OCI-LY7 (cell line): ENCODE data around the gene SNX9. TPM values are rescaled to one million over a fixed set of nuclear protein-coding genes. Genes with fewer than 3 reads are reported as not detected.

Source experiments
- BruUV-seq: library from RNA; stranded (reverse); fragments of 400-500 nt; replicated peaks from 2 replicates; lab custom pipeline; 2021; lab: Mats Ljungman, UMichigan
- CTCF ChIA-PET: fragments of 300-600 bp; sonication (Branson Sonifier 250); formaldehyde crosslinking; loops from one replicate; lab custom pipeline; 2022; ENCODE audit warnings: antibody characterized with exemption; ENCODE audit not compliant: unreplicated experiment; lab: Charles Lee
- POLR2A ChIA-PET: fragments of 300-600 bp; sonication (Branson Sonifier 250); formaldehyde crosslinking; loops from one replicate; lab custom pipeline; 2022; ENCODE audit warnings: antibody characterized with exemption; lab: Charles Lee
- DNase-seq: peaks from one replicate; pipeline ENCODE4 v3.0.0-alpha.2; 2015; ENCODE audit warnings: low spot score
- H2AFZ ChIP-seq: fragments of 200-600 bp; sonication (generic), shearing (Covaris generic); 2 replicates; pipeline ENCODE4 v1.6.1; 2014; ENCODE audit warnings: mild to moderate bottlenecking, antibody characterized with exemption, low read length, moderate library complexity
- H3K27ac ChIP-seq: fragments of 200-600 bp; sonication (generic); 2 replicates; pipeline ENCODE4 v1.5.1; 2014; ENCODE audit warnings: mixed run types, low read depth, mild to moderate bottlenecking, moderate library complexity, low read length, inconsistent platforms; ENCODE audit not compliant: poor library complexity, severe bottlenecking
- H3K36me3 ChIP-seq: fragments of 200-600 bp; sonication (generic); 2 replicates; pipeline ENCODE4 v1.6.1; 2014; ENCODE audit warnings: mild to moderate bottlenecking, antibody characterized with exemption, low read length, moderate library complexity, mixed read lengths; ENCODE audit not compliant: insufficient read depth
- H3K4me1 ChIP-seq: fragments of 200-600 bp; sonication (generic); 2 replicates; pipeline ENCODE4 v1.5.1; 2014; ENCODE audit warnings: mild to moderate bottlenecking, low read length; ENCODE audit not compliant: insufficient read depth, poor library complexity, severe bottlenecking
- H3K4me2 ChIP-seq: fragments of 200-600 bp; sonication (generic); 2 replicates; pipeline ENCODE4 v1.6.1; 2014; ENCODE audit warnings: mild to moderate bottlenecking, low read length
- H3K4me3 ChIP-seq: fragments of 200-600 bp; sonication (generic); 2 replicates; pipeline ENCODE4 v1.5.1; 2014; ENCODE audit warnings: mild to moderate bottlenecking, low read depth, low read length; ENCODE audit not compliant: poor library complexity, severe bottlenecking
- H3K79me2 ChIP-seq: fragments of 200-600 bp; sonication (generic); 2 replicates; pipeline ENCODE4 v1.6.1; 2016; ENCODE audit warnings: low read depth, mild to moderate bottlenecking, low read length, moderate library complexity, mixed read lengths; ENCODE audit not compliant: insufficient read depth
- H3K9me2 ChIP-seq: fragments of 200-600 bp; sonication (generic); 2 replicates; pipeline ENCODE4 v1.6.1; 2016; ENCODE audit warnings: mild to moderate bottlenecking, low read length, mixed read lengths; ENCODE audit not compliant: insufficient read depth
- H3K9me3 ChIP-seq: fragments of 200-600 bp; sonication (generic); 2 replicates; pipeline ENCODE4 v1.6.1; 2014; ENCODE audit warnings: mild to moderate bottlenecking, mixed run types, low read length, mixed read lengths
- H4K20me1 ChIP-seq: fragments of 200-600 bp; sonication (generic); 2 replicates; pipeline ENCODE4 v1.6.1; 2014; ENCODE audit warnings: mild to moderate bottlenecking, antibody characterized with exemption, low read length, moderate library complexity, mixed read lengths; ENCODE audit not compliant: insufficient read depth
- EZH2phosphoT487 ChIP-seq: fragments of 200-600 bp; sonication (generic); IDR thresholded peaks from 2 replicates; pipeline ENCODE4 v1.6.1; 2018; ENCODE audit warnings: low read depth, borderline replicate concordance, mild to moderate bottlenecking, mixed run types, antibody characterized with exemption, low read length, moderate library complexity, mixed read lengths
- intact Hi-C: fragments of 100-400 bp; cut with micrococcal nuclease; formaldehyde crosslinking; loops from one replicate; pipeline ENCODE4 v1.10.0; 2022; ENCODE audit not compliant: unreplicated experiment
- total RNA-seq, 2 experiments: library from RNA; depleted of rRNA in 1 of 2; stranded (reverse); fragments of >200 nt in 1 of 2; shearing (Covaris generic) in 1 of 2; gene quantifications; 2 replicates each; pipeline ENCODE4 v1.2.3, GENCODE V29; 2014 to 2022
- TF ChIP-seq, protein P1 (sequence below): fragments of 200-600 bp; sonication (generic); conservative IDR thresholded peaks from 2 replicates; pipeline ENCODE4 v1.5.1; 2014; ENCODE audit warnings: mild to moderate bottlenecking, antibody characterized with exemption, low read length, moderate library complexity, mixed read lengths

The SNX9 gene
- total RNA-seq, 2 experiments from 2014 or later, result not detected

DNA sequence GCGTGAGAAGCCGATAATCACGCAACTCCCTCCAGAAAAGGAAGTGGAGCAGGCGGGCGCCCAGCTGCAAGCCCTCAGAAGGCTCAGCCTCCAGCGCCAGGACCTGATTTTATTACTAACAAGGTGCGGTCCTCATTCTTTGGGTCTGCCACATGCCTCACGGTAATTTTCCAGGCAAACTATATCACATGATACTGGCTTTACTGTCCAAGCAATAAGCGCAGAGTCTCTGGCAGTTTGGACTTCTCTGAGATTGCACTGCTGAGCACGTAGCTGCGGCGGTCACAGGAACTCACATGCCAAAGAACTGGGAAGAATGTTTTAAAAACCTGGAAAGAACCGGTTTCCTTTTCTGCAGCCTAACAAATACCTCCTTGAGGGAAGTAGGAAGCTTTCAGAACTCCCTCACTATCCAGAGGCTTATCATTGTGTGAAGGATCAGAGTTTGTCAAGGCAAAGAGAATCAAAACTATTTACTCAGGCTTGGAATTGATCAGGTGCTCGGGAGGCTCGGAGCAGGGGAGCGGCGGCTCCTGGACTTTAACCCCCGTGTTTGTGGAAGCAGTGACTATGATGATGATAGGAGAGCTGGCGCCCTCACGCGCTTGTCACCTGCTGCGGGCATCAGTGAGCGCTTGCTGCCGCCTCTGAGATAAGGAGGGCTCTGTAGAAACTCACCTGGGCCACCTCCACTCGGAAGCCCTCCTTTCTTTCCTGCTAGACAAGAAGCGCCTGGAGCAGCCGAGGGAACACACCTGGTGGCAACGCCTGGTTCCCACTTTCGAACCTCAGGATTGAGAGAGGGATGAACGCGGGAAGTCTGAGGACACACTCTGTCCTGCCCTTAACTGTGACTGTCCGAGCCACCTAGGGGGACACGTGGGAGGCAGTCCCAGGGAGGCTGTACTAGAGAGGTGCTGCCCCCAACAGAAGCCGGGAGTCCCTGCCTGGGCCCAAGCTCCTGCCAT lies 131.4 kb downstream of the SNX9 start:
- Histone ChIP-seq H3K9me3 (no peaks in the 10 kb centered on the region), H3K4me2 (no peak overlapping the region), H3K27ac (no peak overlapping the region), H4K20me1 (no peaks in the 10 kb centered on the region), H3K4me1 (no peaks in the 10 kb centered on the region), H3K79me2 (no peaks in the 10 kb centered on the region), H3K36me3 (no peaks in the 10 kb centered on the region), H3K4me3 (no peak overlapping the region), H3K9me2 (no peaks in the 10 kb centered on the region), H2AFZ (no peak overlapping the region)
- no peak for DNase-seq
- ChIA-PET POLR2A (interaction anchor here (0.6 kb wide), 1 partner anchor 499 kb away, joined by 4 read pairs; no protein-coding TSS in a partner anchor), CTCF (no interaction called here)
- intact Hi-C loops, result no loop called here
- TF ChIP-seq, protein P1, sequence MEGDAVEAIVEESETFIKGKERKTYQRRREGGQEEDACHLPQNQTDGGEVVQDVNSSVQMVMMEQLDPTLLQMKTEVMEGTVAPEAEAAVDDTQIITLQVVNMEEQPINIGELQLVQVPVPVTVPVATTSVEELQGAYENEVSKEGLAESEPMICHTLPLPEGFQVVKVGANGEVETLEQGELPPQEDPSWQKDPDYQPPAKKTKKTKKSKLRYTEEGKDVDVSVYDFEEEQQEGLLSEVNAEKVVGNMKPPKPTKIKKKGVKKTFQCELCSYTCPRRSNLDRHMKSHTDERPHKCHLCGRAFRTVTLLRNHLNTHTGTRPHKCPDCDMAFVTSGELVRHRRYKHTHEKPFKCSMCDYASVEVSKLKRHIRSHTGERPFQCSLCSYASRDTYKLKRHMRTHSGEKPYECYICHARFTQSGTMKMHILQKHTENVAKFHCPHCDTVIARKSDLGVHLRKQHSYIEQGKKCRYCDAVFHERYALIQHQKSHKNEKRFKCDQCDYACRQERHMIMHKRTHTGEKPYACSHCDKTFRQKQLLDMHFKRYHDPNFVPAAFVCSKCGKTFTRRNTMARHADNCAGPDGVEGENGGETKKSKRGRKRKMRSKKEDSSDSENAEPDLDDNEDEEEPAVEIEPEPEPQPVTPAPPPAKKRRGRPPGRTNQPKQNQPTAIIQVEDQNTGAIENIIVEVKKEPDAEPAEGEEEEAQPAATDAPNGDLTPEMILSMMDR, result no peak
- TF ChIP-seq EZH2phosphoT487, result no peak
- no TSS peak for BruUV-seq

DNA sequence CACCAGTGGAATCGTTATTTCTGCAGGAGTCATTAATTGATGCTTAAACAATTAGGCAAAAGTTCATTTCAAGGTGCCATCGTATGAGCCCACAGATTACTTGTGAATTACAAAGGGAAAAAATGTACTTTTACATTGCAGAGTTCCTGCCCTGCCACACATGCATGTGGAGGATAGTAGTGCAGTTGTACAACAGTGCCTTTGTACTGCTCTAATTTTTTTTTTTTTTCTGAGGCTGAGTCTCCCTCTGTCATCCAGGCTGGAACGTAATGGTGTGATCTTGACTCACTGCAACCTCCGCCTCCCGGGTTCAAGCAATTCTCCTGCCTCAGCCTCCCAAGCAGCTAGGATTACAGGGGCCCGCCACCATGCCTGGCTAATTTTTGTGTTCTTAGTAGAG lies 132.6 kb downstream of the SNX9 start:
- no peak overlapping the region for H3K27ac ChIP-seq
- no TSS peak for BruUV-seq
- intact Hi-C loops, result no loop called here
- no peak for DNase-seq
- ChIA-PET CTCF (no interaction called here), POLR2A (no interaction called here)
- H3K4me3 ChIP-seq, result no peak overlapping the region
- H2AFZ ChIP-seq, result no peak overlapping the region
- H4K20me1 ChIP-seq, result no peaks in the 10 kb centered on the region
- H3K79me2 ChIP-seq, result no peaks in the 10 kb centered on the region
- H3K9me3 ChIP-seq, result no peaks in the 10 kb centered on the region
- no peaks in the 10 kb centered on the region for H3K9me2 ChIP-seq
- TF ChIP-seq, protein P1, result no peak
- TF ChIP-seq EZH2phosphoT487, result no peak
- no peaks in the 10 kb centered on the region for H3K36me3 ChIP-seq
- H3K4me2 ChIP-seq, result no peak overlapping the region
- no peaks in the 10 kb centered on the region for H3K4me1 ChIP-seq
